Breast epithelium (tissue), 4 donors: ENCODE measurements around the gene PRG3. TPM values are rescaled to one million over a fixed set of nuclear protein-coding genes. Genes with fewer than 3 reads are reported as not detected.

ENCODE experiments used
- DNase-seq, 2 donors: peaks; one replicate each; pipeline ENCODE4 v3.0.0-alpha.2; 2019; ENCODE audit warnings: low spot score in 2 of 2
- H3K27ac ChIP-seq, 2 donors: fragments of 200-600 bp; sonication (generic) in 1 of 2; one replicate each; pipeline ENCODE4 v1.5.1; 2016 to 2019; ENCODE audit warnings: mild to moderate bottlenecking in 1 of 2
- H3K27me3 ChIP-seq, 2 donors: fragments of 200-600 bp; sonication (generic) in 1 of 2; one replicate each; pipeline versions ENCODE4 v1.5.1 to v1.6.0; 2017 to 2019; ENCODE audit warnings: control low read depth in 1 of 2, mild to moderate bottlenecking in 1 of 2
- H3K36me3 ChIP-seq: fragments of 200-600 bp; one replicate; pipeline ENCODE4 v1.5.1; 2019
- H3K4me1 ChIP-seq, 2 donors: fragments of 200-600 bp; sonication (generic); one replicate each; pipeline ENCODE4 v1.5.1; 2016 to 2019; ENCODE audit warnings: control low read depth in 1 of 2
- H3K4me3 ChIP-seq, 3 donors: fragments of 200-600 bp; sonication (generic); 1 replicate in 2 of 3; 2 replicates in 1 of 3; pipeline ENCODE4 v1.5.1; 2016 to 2019; ENCODE audit warnings: mild to moderate bottlenecking in 3 of 3, moderate library complexity in 2 of 3
- H3K9me3 ChIP-seq, 2 donors: fragments of 200-600 bp; sonication (generic) in 1 of 2; one replicate each; pipeline ENCODE4 v1.5.1; 2016 to 2019; ENCODE audit warnings: control low read depth in 1 of 2
- POLR2A ChIP-seq: fragments of 450-650 bp; IDR thresholded peaks from one replicate; pipeline ENCODE4 v1.6.1; 2016; ENCODE audit warnings: antibody characterized with exemption, mild to moderate bottlenecking, moderate library complexity
- POLR2AphosphoS5 ChIP-seq, 3 donors: sonication (generic); formaldehyde crosslinking; IDR thresholded peaks; one replicate each; pipeline ENCODE4 v1.6.1; 2017; ENCODE audit warnings: antibody characterized with exemption in 3 of 3
- intact Hi-C: fragments of 100-400 bp; cut with DNase I; formaldehyde crosslinking; loops from one replicate; pipeline ENCODE4 v1.15.1; 2023; ENCODE audit warnings: low total_unique reads
- total RNA-seq, 3 donors: library from RNA; depleted of rRNA; stranded (reverse); fragments of >200 nt; gene quantifications; one replicate each; pipeline ENCODE4 v1.1.0, GENCODE V29; 2016
- TF ChIP-seq, protein P1 (sequence below), 3 donors: fragments of 450-650 bp; IDR thresholded peaks; one replicate each; pipeline ENCODE4 v1.5.1; 2016 to 2017; ENCODE audit warnings: antibody characterized with exemption in 3 of 3, mild to moderate bottlenecking in 3 of 3, moderate library complexity in 3 of 3

Gene PRG3, protein sequence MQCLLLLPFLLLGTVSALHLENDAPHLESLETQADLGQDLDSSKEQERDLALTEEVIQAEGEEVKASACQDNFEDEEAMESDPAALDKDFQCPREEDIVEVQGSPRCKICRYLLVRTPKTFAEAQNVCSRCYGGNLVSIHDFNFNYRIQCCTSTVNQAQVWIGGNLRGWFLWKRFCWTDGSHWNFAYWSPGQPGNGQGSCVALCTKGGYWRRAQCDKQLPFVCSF
- not detected for total RNA-seq

DNA sequence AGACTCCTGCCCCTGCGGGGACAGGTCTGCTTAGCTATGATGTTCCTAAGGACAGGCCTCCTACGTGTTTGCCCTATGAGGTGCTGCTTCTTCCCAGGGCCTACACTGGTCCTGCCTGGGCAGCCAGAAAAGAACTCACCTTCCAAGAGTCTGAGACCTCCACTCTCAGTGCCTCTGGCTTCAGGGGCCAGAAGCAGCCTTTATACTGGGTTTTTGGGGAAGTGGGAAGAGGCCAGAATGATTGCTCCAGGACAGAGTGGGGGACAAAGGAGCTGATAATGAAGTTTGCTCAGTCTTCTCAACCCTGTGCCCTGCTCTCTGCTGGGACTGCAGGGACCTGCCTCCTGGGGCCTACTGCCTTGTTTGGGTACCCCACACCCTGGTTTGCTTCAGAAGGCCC lies at the start of gene PRG3:
TSS of gene PRG3 (minus strand) at position 176 of the 400 bp plus-strand sequence. CDS start 442 bp downstream, outside the sequence.
- Histone ChIP-seq H3K27me3 (peaks cover 0 to 9% of the 10 kb centered on the region in 2 donors), H3K4me3 (no peak within 1 kb of the TSS), H3K4me1 (no peaks in the 10 kb centered on the region), H3K36me3 (no peaks in the 10 kb centered on the region), H3K9me3 (no peaks in the 10 kb centered on the region), H3K27ac (no peak within 1 kb of the TSS)
- TF ChIP-seq, protein P1, sequence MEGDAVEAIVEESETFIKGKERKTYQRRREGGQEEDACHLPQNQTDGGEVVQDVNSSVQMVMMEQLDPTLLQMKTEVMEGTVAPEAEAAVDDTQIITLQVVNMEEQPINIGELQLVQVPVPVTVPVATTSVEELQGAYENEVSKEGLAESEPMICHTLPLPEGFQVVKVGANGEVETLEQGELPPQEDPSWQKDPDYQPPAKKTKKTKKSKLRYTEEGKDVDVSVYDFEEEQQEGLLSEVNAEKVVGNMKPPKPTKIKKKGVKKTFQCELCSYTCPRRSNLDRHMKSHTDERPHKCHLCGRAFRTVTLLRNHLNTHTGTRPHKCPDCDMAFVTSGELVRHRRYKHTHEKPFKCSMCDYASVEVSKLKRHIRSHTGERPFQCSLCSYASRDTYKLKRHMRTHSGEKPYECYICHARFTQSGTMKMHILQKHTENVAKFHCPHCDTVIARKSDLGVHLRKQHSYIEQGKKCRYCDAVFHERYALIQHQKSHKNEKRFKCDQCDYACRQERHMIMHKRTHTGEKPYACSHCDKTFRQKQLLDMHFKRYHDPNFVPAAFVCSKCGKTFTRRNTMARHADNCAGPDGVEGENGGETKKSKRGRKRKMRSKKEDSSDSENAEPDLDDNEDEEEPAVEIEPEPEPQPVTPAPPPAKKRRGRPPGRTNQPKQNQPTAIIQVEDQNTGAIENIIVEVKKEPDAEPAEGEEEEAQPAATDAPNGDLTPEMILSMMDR (IDR thresholded peaks at IDR 0.05): no peak
- TF ChIP-seq POLR2AphosphoS5 (IDR thresholded peaks at IDR 0.05) (no peak), POLR2A (no peak)
- intact Hi-C loops: no loop called here
- no peak for DNase-seq

DNA sequence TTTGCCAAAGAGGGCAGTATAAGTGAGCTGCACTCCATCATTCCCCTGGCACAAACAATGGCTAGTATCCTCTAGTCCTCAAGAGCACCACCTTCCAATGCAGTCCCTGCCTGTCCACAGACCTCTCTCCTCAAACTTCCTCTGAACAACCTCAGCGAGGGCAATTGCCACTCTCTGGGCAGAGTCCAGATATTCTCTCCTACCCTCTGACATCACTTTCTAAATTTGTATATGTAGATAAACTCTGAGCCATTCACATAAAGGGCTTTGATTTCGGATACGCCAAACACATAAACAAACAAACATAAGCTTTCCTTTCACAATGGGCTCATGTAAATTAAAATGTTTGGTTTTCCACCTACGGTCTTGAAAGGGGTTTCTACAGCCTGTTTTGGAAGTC lies 49.0 kb upstream of the PRG3 start:
- Histone ChIP-seq H3K4me1 (peaks cover 18 to 21% of the 10 kb centered on the region in 2 donors), H3K4me3 (no peak overlapping the region)
- intact Hi-C loops: no loop called here

DNA sequence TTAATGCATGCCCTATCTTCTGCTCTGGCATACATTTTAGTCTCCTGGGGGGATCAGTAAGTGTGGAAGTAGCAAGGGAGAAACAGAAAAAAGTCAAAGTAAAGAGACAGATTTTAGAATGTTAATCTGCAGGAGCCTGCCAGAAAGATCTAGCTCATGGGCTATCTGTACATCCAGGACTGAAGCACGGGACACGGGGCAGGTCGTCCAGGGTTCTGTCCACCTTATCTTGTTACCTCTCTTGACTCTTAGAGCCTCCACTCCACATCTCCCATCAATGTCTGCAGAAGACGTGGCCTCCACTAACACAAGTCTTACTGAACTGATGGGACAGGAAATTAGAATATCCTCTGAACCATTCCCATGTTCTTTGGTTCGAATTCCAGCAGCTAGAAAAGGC lies 47.7 kb upstream of the PRG3 start:
- intact Hi-C loops: no loop called here

More for the DNA sequence above, 49.0 kb upstream of the PRG3 start:
- TF ChIP-seq POLR2A (no peak), POLR2AphosphoS5 (IDR thresholded peaks at IDR 0.05) (no peak)
- TF ChIP-seq, protein P1 (IDR thresholded peaks at IDR 0.05): no peak
- no peak for DNase-seq
- H3K27me3 ChIP-seq: no peaks in the 10 kb centered on the region
- H3K27ac ChIP-seq: peak overlapping the region in 1 of 2 donors; percentile 99
- no peaks in the 10 kb centered on the region for H3K36me3 ChIP-seq
- H3K9me3 ChIP-seq: no peaks in the 10 kb centered on the region

DNA sequence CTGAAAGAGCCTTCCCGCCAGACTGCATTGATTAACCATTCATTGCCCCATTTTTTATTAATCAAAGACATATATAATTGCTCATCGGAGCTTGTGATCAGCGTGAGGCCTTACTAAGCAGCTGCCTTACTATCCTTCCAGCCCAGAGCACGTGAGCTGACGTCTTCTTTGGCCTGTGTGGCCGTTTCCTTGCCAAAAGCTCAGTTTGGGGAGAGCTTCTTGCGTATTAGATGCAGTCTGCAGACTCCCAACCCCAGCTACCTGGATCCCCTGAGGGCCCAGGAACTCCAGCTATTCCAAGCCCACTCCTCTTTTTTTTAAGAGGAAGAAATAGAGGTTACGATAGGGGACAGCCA lies 46.8 kb upstream of the PRG3 start:
- Histone ChIP-seq H3K27me3 (no peaks in the 10 kb centered on the region), H3K36me3 (no peaks in the 10 kb centered on the region), H3K4me1 (peaks cover 18 to 23% of the 10 kb centered on the region in 2 donors), H3K4me3 (peak overlapping the region; percentile 61 to 77 (median 68)), H3K27ac (peak overlapping the region; percentile 99), H3K9me3 (no peaks in the 10 kb centered on the region)
- intact Hi-C loops: no loop called here
- TF ChIP-seq, protein P1 (IDR thresholded peaks at IDR 0.05): no peak
- peak; percentile 48 to 88 (median 87) for TF ChIP-seq POLR2AphosphoS5 (IDR thresholded peaks at IDR 0.05)
- DNase-seq: peak; percentile 56 to 90

More for the DNA sequence above, 47.7 kb upstream of the PRG3 start:
- Histone ChIP-seq H3K27me3 (no peaks in the 10 kb centered on the region), H3K9me3 (no peaks in the 10 kb centered on the region), H3K27ac (peak overlapping the region; percentile 99), H3K4me1 (peaks cover 18 to 23% of the 10 kb centered on the region in 2 donors), H3K36me3 (no peaks in the 10 kb centered on the region), H3K4me3 (no peak overlapping the region)
- no peak for DNase-seq
- TF ChIP-seq, protein P1 (IDR thresholded peaks at IDR 0.05): no peak
- TF ChIP-seq POLR2A (no peak), POLR2AphosphoS5 (IDR thresholded peaks at IDR 0.05) (no peak)

DNA sequence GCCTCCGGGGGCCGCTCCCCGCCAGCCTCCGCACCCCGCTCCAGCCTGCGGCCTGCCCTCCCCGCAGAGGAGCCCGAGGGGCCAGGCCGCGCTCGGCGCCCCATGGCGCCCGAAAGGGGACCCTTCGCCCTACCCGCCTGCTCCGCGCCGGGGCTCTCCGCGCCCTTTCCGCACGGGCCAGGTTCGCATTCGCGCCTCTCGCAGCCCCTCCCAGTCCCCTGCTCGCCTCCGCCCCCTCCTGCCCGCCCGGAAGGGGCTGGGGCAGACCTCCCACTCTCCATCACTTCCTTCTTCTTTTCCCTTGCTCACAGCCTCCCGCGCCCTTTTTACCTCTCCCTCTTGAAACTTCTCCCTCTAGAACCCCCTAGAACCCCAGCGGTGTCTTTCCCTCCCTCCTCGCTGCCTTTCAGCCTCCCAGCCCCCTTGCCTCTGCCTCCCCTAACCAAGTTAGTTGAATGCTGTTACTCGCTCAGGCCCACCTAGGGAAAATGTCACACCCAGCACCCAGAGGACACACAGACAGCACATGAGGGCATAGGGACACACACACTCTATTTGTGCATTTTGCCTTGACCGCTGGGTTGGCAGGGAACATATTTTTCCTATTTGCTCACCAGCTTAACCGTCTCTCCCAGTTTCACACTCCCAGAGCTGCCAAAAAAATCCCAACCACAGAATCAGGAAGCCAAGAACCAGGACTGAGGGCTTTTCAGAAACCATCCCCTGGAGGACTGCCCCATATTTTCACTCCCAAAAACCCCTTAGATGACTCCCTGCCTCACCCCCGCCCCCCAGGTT lies 46.2 kb upstream of the PRG3 start, which contains the start of gene SLC43A3:
TSS of gene SLC43A3 (minus strand) at position 193 of the 798 bp plus-strand sequence. CDS start 949 bp downstream, outside the sequence.
- peak; percentile 63 to 90 for DNase-seq
- Histone ChIP-seq H3K4me3 (peak within 1 kb of the TSS; percentile 61 to 77 (median 68)), H3K27me3 (no peaks in the 10 kb centered on the region), H3K9me3 (no peaks in the 10 kb centered on the region), H3K27ac (peak within 1 kb of the TSS; percentile 99), H3K4me1 (peaks cover 18 to 23% of the 10 kb centered on the region in 2 donors), H3K36me3 (no peaks in the 10 kb centered on the region)
- intact Hi-C loops: no loop called here
- TF ChIP-seq, protein P1 (IDR thresholded peaks at IDR 0.05): peak in 1 of 3 donors; percentile 20
- TF ChIP-seq POLR2AphosphoS5 (IDR thresholded peaks at IDR 0.05) (peak in 2 of 3 donors; percentile 64 to 72), POLR2A (peak; percentile 68)
